WTC11 (cell line): ENCODE data around the gene TBC1D1. TPM values are rescaled to one million over a fixed set of nuclear protein-coding genes. Genes with fewer than 3 reads are reported as not detected.

Experiments
- ATAC-seq: fragments of 200-7000 bp; cut with Tn5 transposase; 2 replicates; pipeline ENCODE4 v1.10.0; 2021; ENCODE audit warnings: mild to moderate bottlenecking, moderate library complexity
- CTCF ChIA-PET: fragments of 300-600 bp; sonication (Branson Sonifier 250); formaldehyde crosslinking; loops from one replicate; lab custom pipeline; 2021; ENCODE audit warnings: antibody characterized with exemption; lab: Charles Lee
- POLR2A ChIA-PET: fragments of 350-600 bp; sonication (Branson Sonifier 250); formaldehyde crosslinking; loops from one replicate; lab custom pipeline; 2021; ENCODE audit warnings: antibody characterized with exemption; lab: Charles Lee
- DNase-seq: peaks from one replicate; pipeline ENCODE4 v3.0.0; 2021; ENCODE audit warnings: low spot score
- H3K27ac Mint-ChIP-seq: 2 replicates; pipeline ENCODE4 v1.8.0; 2021; ENCODE audit warnings: mixed read lengths
- H3K27me3 Mint-ChIP-seq: 2 replicates; pipeline ENCODE4 v1.8.0; 2021; ENCODE audit warnings: low read depth, mild to moderate bottlenecking, moderate library complexity, mixed read lengths
- H3K36me3 Mint-ChIP-seq: 2 replicates; pipeline ENCODE4 v1.8.0; 2021; ENCODE audit warnings: mixed read lengths
- H3K4me1 Mint-ChIP-seq: 2 replicates; pipeline ENCODE4 v1.8.0; 2022; ENCODE audit warnings: mixed read lengths
- H3K4me3 Mint-ChIP-seq: 2 replicates; pipeline ENCODE4 v1.8.0; 2021; ENCODE audit warnings: mild to moderate bottlenecking, moderate library complexity, mixed read lengths
- H3K9me3 Mint-ChIP-seq: 2 replicates; pipeline ENCODE4 v1.8.0; 2021; ENCODE audit warnings: mixed read lengths
- AR ChIP-seq: fragments of 250-450 bp; sonication (Bioruptor Pico); IDR thresholded peaks from 2 replicates; pipeline ENCODE4 v1.9.0; 2021; ENCODE audit warnings: mild to moderate bottlenecking
- ATF6 ChIP-seq: sonication (generic); formaldehyde crosslinking; IDR thresholded peaks from 2 replicates; pipeline ENCODE4 v1.8.1; 2023; ENCODE audit warnings: mild to moderate bottlenecking, missing genetic modification reagents
- CREB1 ChIP-seq: sonication (generic); formaldehyde crosslinking; IDR thresholded peaks from 2 replicates; pipeline ENCODE4 v1.8.0; 2023; ENCODE audit warnings: mild to moderate bottlenecking, missing genetic modification reagents
- GABPB1 ChIP-seq: sonication (generic); formaldehyde crosslinking; IDR thresholded peaks from 2 replicates; pipeline ENCODE4 v1.8.1; 2023; ENCODE audit warnings: mild to moderate bottlenecking, missing genetic modification reagents
- RELA ChIP-seq: sonication (generic); formaldehyde crosslinking; IDR thresholded peaks from 2 replicates; pipeline ENCODE4 v1.8.1; 2022; ENCODE audit warnings: missing genetic modification reagents, mild to moderate bottlenecking, borderline replicate concordance
- RORB ChIP-seq: fragments of 250-450 bp; sonication (Bioruptor Pico); IDR thresholded peaks from 2 replicates; pipeline ENCODE4 v1.9.0; 2021; ENCODE audit warnings: mild to moderate bottlenecking
- total RNA-seq: library from RNA; stranded (reverse); gene quantifications from 3 replicates; pipeline ENCODE4 v1.2.3, GENCODE V29; 2021
- TF ChIP-seq, protein P1 (sequence below): sonication (generic); formaldehyde crosslinking; IDR thresholded peaks from 2 replicates; pipeline ENCODE4 v1.8.1; 2023; ENCODE audit warnings: mild to moderate bottlenecking, missing genetic modification reagents, moderate library complexity

The TBC1D1 gene
- total RNA-seq, 1 experiment from 2014 or later, result 134 TPM

DNA sequence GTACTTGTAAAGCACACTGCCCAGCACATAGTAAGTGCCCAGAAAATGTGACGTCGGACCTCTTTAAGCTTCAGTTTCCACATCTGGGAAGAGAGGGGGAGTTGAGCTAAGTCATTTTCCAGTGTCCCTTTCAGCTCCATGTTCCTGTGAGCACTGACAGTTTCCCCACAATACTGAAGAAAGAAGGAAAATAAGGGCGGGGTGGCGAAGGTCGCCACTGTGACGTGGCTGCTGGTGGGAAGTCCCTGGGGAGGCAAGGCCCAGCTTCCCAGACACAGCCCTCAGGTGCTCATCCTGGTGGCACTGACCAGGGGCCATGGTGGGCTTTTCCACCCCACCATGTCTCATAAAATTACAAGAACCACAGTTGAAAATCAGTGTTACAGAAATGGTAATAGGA is 191.1 kb downstream of the TBC1D1 start:
- TF ChIP-seq CREB1 (CRISPR knock-in tag), result no peak
- TF ChIP-seq, protein P1, sequence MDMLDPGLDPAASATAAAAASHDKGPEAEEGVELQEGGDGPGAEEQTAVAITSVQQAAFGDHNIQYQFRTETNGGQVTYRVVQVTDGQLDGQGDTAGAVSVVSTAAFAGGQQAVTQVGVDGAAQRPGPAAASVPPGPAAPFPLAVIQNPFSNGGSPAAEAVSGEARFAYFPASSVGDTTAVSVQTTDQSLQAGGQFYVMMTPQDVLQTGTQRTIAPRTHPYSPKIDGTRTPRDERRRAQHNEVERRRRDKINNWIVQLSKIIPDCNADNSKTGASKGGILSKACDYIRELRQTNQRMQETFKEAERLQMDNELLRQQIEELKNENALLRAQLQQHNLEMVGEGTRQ (CRISPR knock-in tag), result no peak
- no peak for TF ChIP-seq RELA (CRISPR knock-in tag)
- no peak for TF ChIP-seq GABPB1
- ChIA-PET POLR2A (no interaction called here), CTCF (interaction anchor here (0.8 to 1.5 kb wide), 4 partner anchors 13 to 241 kb away, joined by 3 to 7 read pairs (median 4); no protein-coding TSS in a partner anchor)
- no peak overlapping the region for H3K4me3 Mint-ChIP-seq
- H3K27me3 Mint-ChIP-seq, result no peaks in the 10 kb centered on the region
- H3K4me1 Mint-ChIP-seq, result peaks cover 37% of the 10 kb centered on the region
- H3K27ac Mint-ChIP-seq, result no peak overlapping the region
- ATAC-seq (no peak), DNase-seq (no peak)
- no peaks in the 10 kb centered on the region for H3K9me3 Mint-ChIP-seq
- peaks cover 21% of the 10 kb centered on the region for H3K36me3 Mint-ChIP-seq

DNA sequence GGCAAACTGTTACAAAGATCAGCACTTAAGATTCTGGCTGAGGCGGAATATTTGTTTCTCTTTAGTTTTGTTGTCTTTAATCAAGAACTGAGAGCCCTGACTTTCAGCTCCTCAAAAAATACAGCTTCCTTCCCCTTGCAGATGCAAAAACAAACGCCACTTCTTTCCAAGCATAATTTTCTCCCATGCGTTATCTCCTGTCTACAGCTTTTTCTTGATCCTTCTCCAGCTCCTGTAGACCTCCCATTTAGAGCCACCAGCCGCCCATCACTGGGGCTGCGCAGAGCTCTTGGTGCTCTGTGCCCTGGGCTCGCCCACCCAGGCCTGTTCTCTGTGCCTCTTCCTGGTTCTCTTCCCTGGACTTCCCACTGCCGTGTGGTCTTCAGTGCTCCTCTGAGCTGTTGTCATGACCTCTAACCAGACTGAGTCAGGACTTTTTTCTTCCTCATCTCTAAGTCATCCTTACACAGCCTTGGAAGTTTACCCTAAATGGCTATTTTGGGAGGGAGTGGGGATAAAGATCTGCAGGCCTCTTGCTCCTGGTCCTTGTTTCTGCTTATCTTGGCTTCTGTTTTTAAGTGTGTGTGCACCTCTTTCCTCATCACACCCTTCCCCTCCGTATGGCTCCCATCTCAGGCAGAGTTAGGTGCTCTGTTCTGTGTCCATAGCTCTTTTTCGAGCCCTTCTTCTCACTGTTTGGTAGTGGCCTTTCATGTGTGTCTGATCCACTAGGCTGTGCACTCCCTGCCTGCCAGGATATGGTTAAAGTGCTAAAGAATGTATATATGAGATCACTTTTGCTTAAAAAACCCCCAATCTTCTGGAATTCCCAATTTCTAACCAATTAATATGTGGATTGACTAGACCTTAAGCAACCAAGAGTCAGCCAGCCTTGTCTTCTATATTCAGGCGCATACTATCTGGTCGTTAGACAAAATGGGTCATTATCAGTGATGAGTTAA is 191.8 kb downstream of the TBC1D1 start:
- ChIA-PET POLR2A (no interaction called here), CTCF (interaction anchor here (0.8 to 1.5 kb wide), 3 partner anchors 14 to 240 kb away, joined by 3 to 7 read pairs (median 4); no protein-coding TSS in a partner anchor)
- peaks cover 42% of the 10 kb centered on the region for H3K4me1 Mint-ChIP-seq

More for the DNA sequence above, 191.8 kb downstream of the TBC1D1 start:
- H3K27me3 Mint-ChIP-seq, result no peaks in the 10 kb centered on the region
- H3K36me3 Mint-ChIP-seq, result peaks cover 19% of the 10 kb centered on the region
- H3K9me3 Mint-ChIP-seq, result peaks cover 4% of the 10 kb centered on the region; the same call in 1 of the 2 replicates
- H3K4me3 Mint-ChIP-seq, result no peak overlapping the region
- no peak for ATAC-seq
- TF ChIP-seq ATF6 (CRISPR knock-in tag), result no peak
- TF ChIP-seq AR (CRISPR knock-in tag), result no peak
- no peak for TF ChIP-seq RORB
- no peak overlapping the region for H3K27ac Mint-ChIP-seq
- no peak for DNase-seq
